ENCODE results near the gene LUZP2. TPM values are rescaled to one million over a fixed set of nuclear protein-coding genes. Genes with fewer than 3 reads are reported as not detected.

LUZP2 gene
- total and polyA plus RNA-seq, 9 of the 15 experiments (the other 6 are each of a cell fraction or from before 2014, with no cell fraction given), result not detected

- 0% methylated on average over 1 of the region's 1 CpG for WGBS (ENCODE audit: insufficient coverage, low coverage, missing lambda C conversion rate)
- Histone ChIP-seq H2AFZ (ENCODE audit: low read depth, low read length) (no peak overlapping the region), H3K9ac (ENCODE audit: insufficient read depth in 1 of 2, low read depth in 2 of 2, low read length in 2 of 2) (no peak overlapping the region), H3K79me2 (ENCODE audit: control insufficient read depth, insufficient read depth, low read length) (no peaks in the 10 kb centered on the region), H3K9me3 (replicated peaks; ENCODE audit: control insufficient read depth, insufficient read depth, low read depth, low read length) (no peaks in the 10 kb centered on the region), H3K9me1 (ENCODE audit: control insufficient read depth, insufficient read depth, low read length) (no peaks in the 10 kb centered on the region), H3K27ac (ENCODE audit: extremely low read depth, low read depth, low read length) (no peak overlapping the region), H3K4me1 (replicated peaks in 1 of 2; ENCODE audit: control insufficient read depth in 2 of 2, insufficient read depth in 2 of 2, low read length in 2 of 2) (no peaks in the 10 kb centered on the region), H3K4me3 (no peak overlapping the region), H3K27me3 (ENCODE audit: control insufficient read depth in 2 of 2, insufficient read depth in 2 of 2, low read length in 2 of 2) (no peaks in the 10 kb centered on the region), H3K36me3 (ENCODE audit: control insufficient read depth, insufficient read depth, low read length) (no peaks in the 10 kb centered on the region), H4K20me1 (replicated peaks; ENCODE audit: control insufficient read depth, insufficient read depth, low read length) (no peaks in the 10 kb centered on the region), H3K4me2 (ENCODE audit: insufficient read depth, low read length) (no peak overlapping the region)
- no TSS peak for BruUV-seq (replicated peaks)
- ATAC-seq (no peak), FAIRE-seq (no peak), DNase-seq (ENCODE audit: extremely low read depth in 1 of 4, low spot score in 3 of 4) (no peak)
- POLR2A ChIA-PET, result no interaction called here
- in situ Hi-C loops (cut with MboI) (no loop called here), intact Hi-C loops (cut with micrococcal nuclease) (no loop called here)
- CTCF ChIA-PET (ENCODE audit: low intra/inter-chr PET ratio), result no interaction called here
- no peak for TF ChIP-seq TRIM28 (IDR thresholded peaks at IDR 0.05)
- TF ChIP-seq ZNF609 (CRISPR knock-in tag; IDR thresholded peaks at IDR 0.05; ENCODE audit: borderline replicate concordance), result no peak
- no peak for TF ChIP-seq POLR2AphosphoS5 (IDR thresholded peaks at IDR 0.05; ENCODE audit: control insufficient read depth, insufficient read depth, low read depth, low read length)
- no peak for TF ChIP-seq ERF (CRISPR knock-in tag; IDR thresholded peaks at IDR 0.05)
- TF ChIP-seq HDAC3 (IDR thresholded peaks at IDR 0.05; ENCODE audit: borderline replicate concordance, partially characterized antibody), result no peak
- TF ChIP-seq PHB2 (IDR thresholded peaks at IDR 0.05; ENCODE audit: low read depth), result no peak
- TF ChIP-seq ZNF717 (CRISPR knock-in tag; IDR thresholded peaks at IDR 0.05), result no peak
- no peak for TF ChIP-seq ZNF511 (CRISPR knock-in tag; IDR thresholded peaks at IDR 0.05)
- TF ChIP-seq ZNF395 (CRISPR knock-in tag; IDR thresholded peaks at IDR 0.05), result no peak
- TF ChIP-seq ZBTB49 (CRISPR knock-in tag; IDR thresholded peaks at IDR 0.05; ENCODE audit: borderline replicate concordance), result no peak
- TF ChIP-seq CBFA2T2 (conservative IDR thresholded peaks at IDR 0.05), result no peak
- no peak for TF ChIP-seq ZKSCAN1 (IDR thresholded peaks at IDR 0.05; ENCODE audit: low read depth, low read length)
- TF ChIP-seq, protein P1, sequence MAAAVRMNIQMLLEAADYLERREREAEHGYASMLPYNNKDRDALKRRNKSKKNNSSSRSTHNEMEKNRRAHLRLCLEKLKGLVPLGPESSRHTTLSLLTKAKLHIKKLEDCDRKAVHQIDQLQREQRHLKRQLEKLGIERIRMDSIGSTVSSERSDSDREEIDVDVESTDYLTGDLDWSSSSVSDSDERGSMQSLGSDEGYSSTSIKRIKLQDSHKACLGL (CRISPR knock-in tag; IDR thresholded peaks at IDR 0.05; ENCODE audit: borderline replicate concordance, poor library complexity, severe bottlenecking), result no peak
- no peak for TF ChIP-seq RBM17 (IDR thresholded peaks at IDR 0.05; ENCODE audit: borderline replicate concordance, low read depth, low read length)
Observed at GRCh38 chr11:24617856-24618255, 121.0 kb downstream of the LUZP2 start.
